HepG2 (cell line): ENCODE results near the gene INTU. TPM values are rescaled to one million over a fixed set of nuclear protein-coding genes. Genes with fewer than 3 reads are reported as not detected.

Source experiments
- ATAC-seq: fragments of 200-7000 bp; cut with Tn5 transposase; 3 replicates; pipeline ENCODE4 v1.9.1; 2020; ENCODE audit warnings: mild to moderate bottlenecking, moderate library complexity
- BruUV-seq: library from RNA; stranded (reverse); fragments of 400-500 nt; replicated peaks from 2 replicates; lab custom pipeline; 2021; lab: Mats Ljungman, UMichigan
- CTCF ChIA-PET: fragments of 300-600 bp; formaldehyde crosslinking; extraction: SDS; loops from one replicate; lab custom pipeline; 2021; ENCODE audit warnings: low total read pairs, inconsistent platforms, low intra/inter-chr PET ratio; lab: Yijun Ruan, JAX
- POLR2A ChIA-PET: fragments of 350-600 bp; sonication (Branson Sonifier 250); formaldehyde crosslinking; loops from one replicate; lab custom pipeline; 2020; ENCODE audit warnings: antibody characterized with exemption, inconsistent platforms; lab: Yijun Ruan, JAX
- DNase-seq: peaks from one replicate; pipeline ENCODE4 v3.0.0-alpha.2; 2015; ENCODE audit warnings: low spot score
- FAIRE-seq: peaks from 3 replicates; lab custom pipeline; 2011; peaks lifted over from hg19 to GRCh38; lab: Jason Lieb, UNC
- H2AFZ ChIP-seq: one replicate; pipeline ENCODE4 v1.6.1; 2011; ENCODE audit warnings: low read length, inconsistent platforms
- H3K27ac ChIP-seq: fragments of 300-600 bp; 3 replicates; pipeline ENCODE4 v1.8.0; 2011; ENCODE audit warnings: mixed run types, mild to moderate bottlenecking, mixed read lengths, low read length, inconsistent platforms; ENCODE audit not compliant: insufficient read depth; ENCODE audit errors: extremely low read length
- H3K27me3 ChIP-seq, 2 experiments: fragments of 200-600 bp in 1 of 2; 2 replicates in 1 of 2; 3 replicates in 1 of 2; pipeline versions ENCODE4 v1.6.0 to v1.8.0; 2011; ENCODE audit warnings: low read length in 2 of 2, mild to moderate bottlenecking in 2 of 2, moderate library complexity in 2 of 2, inconsistent platforms in 1 of 2; ENCODE audit not compliant: insufficient read depth in 2 of 2, control insufficient read depth in 1 of 2
- H3K36me3 ChIP-seq, 2 experiments: fragments of 200-600 bp in 1 of 2; replicated peaks in 1 of 2; 2 replicates in 1 of 2; 3 replicates in 1 of 2; pipeline versions ENCODE4 v1.5.1 to v1.8.0; 2011; ENCODE audit warnings: low read length in 2 of 2, inconsistent platforms in 1 of 2; ENCODE audit not compliant: insufficient read depth in 2 of 2, control insufficient read depth in 1 of 2
- H3K4me1 ChIP-seq: 2 replicates; pipeline ENCODE4 v1.5.1; 2012; ENCODE audit warnings: low read length, inconsistent platforms; ENCODE audit not compliant: insufficient read depth
- H3K4me2 ChIP-seq: 2 replicates; pipeline ENCODE4 v1.6.0; 2011; ENCODE audit warnings: low read depth, low read length, inconsistent platforms
- H3K4me3 ChIP-seq, 3 experiments: fragments of 200-600 bp in 1 of 3; sonication (generic), shearing (Covaris generic) in 1 of 3; replicated peaks in 1 of 3; 2 replicates each; pipeline ENCODE4 v1.5.1; 2011 to 2016; ENCODE audit warnings: low read length in 3 of 3, inconsistent platforms in 2 of 3, low read depth in 2 of 3, mild to moderate bottlenecking in 2 of 3, control low read depth in 1 of 3, mixed read lengths in 1 of 3; ENCODE audit not compliant: insufficient read depth in 1 of 3
- H3K79me2 ChIP-seq: one replicate; pipeline ENCODE4 v1.6.1; 2011; ENCODE audit warnings: low read length, inconsistent platforms; ENCODE audit not compliant: insufficient read depth
- H3K9ac ChIP-seq: 2 replicates; pipeline ENCODE4 v1.6.0; 2011; ENCODE audit warnings: mild to moderate bottlenecking, low read depth, low read length, inconsistent platforms; ENCODE audit not compliant: insufficient read depth
- H3K9me3 ChIP-seq: 2 replicates; pipeline ENCODE4 v1.5.1; 2012; ENCODE audit warnings: mild to moderate bottlenecking, low read length
- H4K20me1 ChIP-seq: 2 replicates; pipeline ENCODE4 v1.6.0; 2011; ENCODE audit warnings: inconsistent platforms, mild to moderate bottlenecking, low read length, moderate library complexity; ENCODE audit not compliant: insufficient read depth
- ATAD3A ChIP-seq: sonication (generic); formaldehyde crosslinking; IDR thresholded peaks from 2 replicates; pipeline ENCODE4 v1.4.0; 2020; ENCODE audit warnings: missing genetic modification reagents
- IRF2 ChIP-seq: IDR thresholded peaks from 2 replicates; pipeline ENCODE4 v1.6.1; 2018; ENCODE audit warnings: missing genetic modification reagents, missing compliant biosample characterization
- MAFK ChIP-seq, 2 experiments: IDR thresholded peaks in 1 of 2; conservative IDR thresholded peaks in 1 of 2; 2 replicates each; pipeline ENCODE4 v1.6.1; 2011; ENCODE audit warnings: improper control_type of control experiment in 2 of 2, low read length in 2 of 2
- SALL1 ChIP-seq: sonication (generic); formaldehyde crosslinking; IDR thresholded peaks from 2 replicates; pipeline ENCODE4 v1.8.0; 2022; ENCODE audit warnings: mild to moderate bottlenecking, missing genetic modification reagents
- ZNF260 ChIP-seq: sonication (generic); formaldehyde crosslinking; IDR thresholded peaks from 2 replicates; pipeline ENCODE4 v1.4.0; 2020; ENCODE audit warnings: missing genetic modification reagents, low read depth, mild to moderate bottlenecking, borderline replicate concordance
- ZNF652 ChIP-seq: IDR thresholded peaks from 2 replicates; pipeline ENCODE4 v1.6.1; 2016; ENCODE audit warnings: low read depth, borderline replicate concordance
- WGBS: methylation state at CpG from one replicate; pipeline ENCODE4 v1.1.6; 2017; ENCODE audit warnings: low lambda C conversion rate; 5-methylcytosine and 5-hydroxymethylcytosine counted together
- in situ Hi-C: cut with HindIII; loops from 2 replicates; pipeline ENCODE4 v1.10.0; 2017; ENCODE audit warnings: low pct_unique_long_range_greater_than_20kb; ENCODE audit not compliant: extremely low pct_ligation_motif_present
- intact Hi-C: fragments of 100-400 bp; cut with micrococcal nuclease; formaldehyde crosslinking; loops from one replicate; pipeline ENCODE4 v1.10.0; 2022; ENCODE audit not compliant: unreplicated experiment
- polyA plus RNA-seq, 8 experiments: library from polyadenylated mRNA; depleted of rRNA in 3 of 8; stranded (reverse) in 7 of 8; unstranded in 1 of 8; fragments of >200 nt; fragmentation: Illumina TruSeq in 4 of 8; extraction: Trizol in 4 of 8; gene quantifications; 2 replicates each; pipeline versions ENCODE4 v1.2.1 to v1.2.3, GENCODE V29; 2011 to 2016; ENCODE audit warnings: low read depth in 4 of 8, missing spikeins in 1 of 8, mixed read lengths in 1 of 8; ENCODE audit not compliant: insufficient read depth in 1 of 8
- total RNA-seq, 5 experiments: library from RNA; depleted of rRNA; stranded (reverse); fragments of >200 nt; fragmentation: Illumina TruSeq; extraction: Trizol; gene quantifications; 2 replicates each; pipeline ENCODE4 v1.2.3, GENCODE V29; 2016; ENCODE audit warnings: low read depth in 1 of 5
- TF ChIP-seq, protein P1 (sequence below): sonication (generic); formaldehyde crosslinking; IDR thresholded peaks from 2 replicates; pipeline ENCODE4 v1.5.1; 2020; ENCODE audit warnings: mild to moderate bottlenecking, missing genetic modification reagents
- TF ChIP-seq, protein P2 (sequence below): sonication (generic); formaldehyde crosslinking; IDR thresholded peaks from 2 replicates; pipeline ENCODE4 v1.8.1; 2023; ENCODE audit warnings: mild to moderate bottlenecking, missing genetic modification reagents

INTU gene
- total and polyA plus RNA-seq, 2 of the 13 experiments (the other 11 are each of a cell fraction or from before 2014, with no cell fraction given) = 5.3 to 6.2 TPM

DNA sequence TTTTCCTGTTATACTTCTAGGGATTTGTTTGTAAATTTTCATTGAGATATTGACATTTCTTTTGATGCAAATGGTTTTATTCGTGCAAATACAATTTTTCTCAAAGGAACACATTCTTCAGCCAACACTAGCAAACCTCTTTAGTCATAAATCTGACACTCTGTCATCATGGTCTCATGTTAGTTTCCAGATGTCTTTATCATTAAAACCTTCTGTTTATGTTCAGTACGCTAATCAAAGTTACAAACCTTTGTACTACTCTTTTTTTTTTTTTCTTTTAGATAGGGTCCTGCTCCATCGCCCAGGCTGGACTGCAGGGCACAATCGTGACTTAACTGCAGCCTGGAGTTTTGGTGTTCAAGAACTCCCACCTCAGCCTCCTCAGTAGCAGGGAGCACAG, 104.5 kb downstream of the INTU start (continued):
- TF ChIP-seq, protein P1, sequence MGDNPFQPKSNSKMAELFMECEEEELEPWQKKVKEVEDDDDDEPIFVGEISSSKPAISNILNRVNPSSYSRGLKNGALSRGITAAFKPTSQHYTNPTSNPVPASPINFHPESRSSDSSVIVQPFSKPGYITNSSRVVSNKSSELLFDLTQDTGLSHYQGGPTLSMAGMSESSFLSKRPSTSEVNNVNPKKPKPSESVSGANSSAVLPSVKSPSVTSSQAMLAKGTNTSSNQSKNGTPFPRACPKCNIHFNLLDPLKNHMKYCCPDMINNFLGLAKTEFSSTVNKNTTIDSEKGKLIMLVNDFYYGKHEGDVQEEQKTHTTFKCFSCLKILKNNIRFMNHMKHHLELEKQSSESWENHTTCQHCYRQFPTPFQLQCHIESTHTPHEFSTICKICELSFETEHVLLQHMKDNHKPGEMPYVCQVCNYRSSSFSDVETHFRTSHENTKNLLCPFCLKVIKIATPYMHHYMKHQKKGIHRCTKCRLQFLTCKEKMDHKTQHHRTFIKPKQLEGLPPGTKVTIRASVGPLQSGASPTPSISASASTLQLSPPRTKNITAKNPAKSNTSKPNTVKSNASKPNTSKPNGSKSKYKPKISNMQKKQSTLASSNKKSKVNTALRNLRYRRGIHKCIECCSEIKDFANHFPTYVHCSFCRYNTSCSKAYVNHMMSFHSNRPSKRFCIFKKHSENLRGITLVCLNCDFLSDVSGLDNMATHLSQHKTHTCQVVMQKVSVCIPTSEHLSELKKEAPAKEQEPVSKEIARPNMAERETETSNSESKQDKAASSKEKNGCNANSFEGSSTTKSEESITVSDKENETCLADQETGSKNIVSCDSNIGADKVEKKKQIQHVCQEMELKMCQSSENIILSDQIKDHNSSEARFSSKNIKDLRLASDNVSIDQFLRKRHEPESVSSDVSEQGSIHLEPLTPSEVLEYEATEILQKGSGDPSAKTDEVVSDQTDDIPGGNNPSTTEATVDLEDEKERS = no peak
- TF ChIP-seq ZNF260 (CRISPR knock-in tag) = no peak
- TF ChIP-seq, all 625 proteins: peak for 0

DNA sequence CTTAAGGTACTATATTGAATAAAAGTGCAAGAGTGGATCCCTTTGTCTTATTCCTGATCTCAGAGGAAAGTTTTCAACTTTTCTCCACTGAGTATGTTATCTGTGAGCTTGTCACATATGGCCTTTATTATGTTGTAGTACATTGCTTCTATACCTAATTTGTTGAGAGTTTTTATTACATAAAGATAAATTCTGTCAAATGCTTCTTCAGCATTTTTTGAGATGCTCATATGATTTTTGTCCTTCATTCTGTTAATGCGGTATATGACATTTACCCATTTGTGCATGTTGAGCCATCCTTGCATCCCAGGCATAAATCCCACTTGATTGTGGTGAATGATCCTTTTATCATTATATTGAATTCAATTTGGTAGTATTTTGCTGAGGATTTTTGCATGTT, 108.5 kb downstream of the INTU start:
- POLR2A ChIA-PET = no interaction called here
- FAIRE-seq = no peak
- in situ Hi-C loops = no loop called here

DNA sequence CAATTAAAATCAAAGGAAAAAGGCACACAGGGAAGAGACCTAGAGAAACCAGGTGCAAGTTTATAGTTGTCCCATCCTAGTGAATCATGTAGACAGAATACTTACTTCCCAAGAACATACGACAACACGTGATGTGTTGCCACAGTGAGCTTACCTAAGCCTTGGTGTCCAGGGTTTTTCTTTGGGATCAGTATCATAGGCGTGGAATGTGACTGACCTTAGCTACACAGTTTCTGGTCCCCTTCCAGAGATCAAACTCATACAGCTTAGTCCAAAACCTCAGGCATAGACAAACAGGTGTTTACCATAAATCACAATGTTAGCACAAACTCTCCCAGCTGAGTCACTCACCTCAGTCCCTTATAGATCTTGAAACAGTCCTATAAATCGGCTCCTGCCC, 115.1 kb downstream of the INTU start:
- intact Hi-C loops = no loop called here
- 7% methylated on average over 3 of the region's 4 CpGs for WGBS

More for the DNA sequence above, 108.5 kb downstream of the INTU start:
- DNase-seq (no peak), ATAC-seq (no peak)
- TF ChIP-seq MAFK (conservative IDR thresholded peaks at IDR 0.05 in 1 of 2, IDR thresholded peaks at IDR 0.05 in 1 of 2; ENCODE audit: low read length in 2 of 2) (peak in 1 of 2 experiments; percentile 46; a peak in 1 of 4 replicates), ATAD3A (CRISPR knock-in tag) (no peak)
- BruUV-seq = no TSS peak
- Histone ChIP-seq H3K79me2 (no peaks in the 10 kb centered on the region), H3K36me3 (no peaks in the 10 kb centered on the region), H3K27me3 (no peaks in the 10 kb centered on the region; a peak in 1 of 5 replicates), H3K4me3 (no peak overlapping the region), H3K9me3 (no peaks in the 10 kb centered on the region), H3K4me1 (no peaks in the 10 kb centered on the region), H2AFZ (no peak overlapping the region), H3K27ac (no peak overlapping the region), H3K9ac (no peak overlapping the region), H3K4me2 (no peak overlapping the region), H4K20me1 (no peaks in the 10 kb centered on the region)
- CTCF ChIA-PET = no interaction called here
- WGBS = 49% methylated on average over 1 of the region's 1 CpG
- intact Hi-C loops = no loop called here

More for the DNA sequence above, 115.1 kb downstream of the INTU start:
- H3K9me3 ChIP-seq = peaks cover 20% of the 10 kb centered on the region
- TF ChIP-seq SALL1 (CRISPR knock-in tag) (no peak), IRF2 (no peak), ZNF652 (CRISPR knock-in tag) (no peak)
- TF ChIP-seq, protein P2, sequence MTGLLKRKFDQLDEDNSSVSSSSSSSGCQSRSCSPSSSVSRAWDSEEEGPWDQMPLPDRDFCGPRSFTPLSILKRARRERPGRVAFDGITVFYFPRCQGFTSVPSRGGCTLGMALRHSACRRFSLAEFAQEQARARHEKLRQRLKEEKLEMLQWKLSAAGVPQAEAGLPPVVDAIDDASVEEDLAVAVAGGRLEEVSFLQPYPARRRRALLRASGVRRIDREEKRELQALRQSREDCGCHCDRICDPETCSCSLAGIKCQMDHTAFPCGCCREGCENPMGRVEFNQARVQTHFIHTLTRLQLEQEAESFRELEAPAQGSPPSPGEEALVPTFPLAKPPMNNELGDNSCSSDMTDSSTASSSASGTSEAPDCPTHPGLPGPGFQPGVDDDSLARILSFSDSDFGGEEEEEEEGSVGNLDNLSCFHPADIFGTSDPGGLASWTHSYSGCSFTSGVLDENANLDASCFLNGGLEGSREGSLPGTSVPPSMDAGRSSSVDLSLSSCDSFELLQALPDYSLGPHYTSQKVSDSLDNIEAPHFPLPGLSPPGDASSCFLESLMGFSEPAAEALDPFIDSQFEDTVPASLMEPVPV (CRISPR knock-in tag) = no peak
- TF ChIP-seq, all 625 proteins: peak for 0
- no peaks in the 10 kb centered on the region for H4K20me1 ChIP-seq
- H2AFZ ChIP-seq = no peak overlapping the region
- no peaks in the 10 kb centered on the region for H3K36me3 ChIP-seq
- no peaks in the 10 kb centered on the region for H3K27me3 ChIP-seq
- ChIA-PET POLR2A (no interaction called here), CTCF (no interaction called here)
- ATAC-seq (no peak), FAIRE-seq (no peak), DNase-seq (no peak)
- in situ Hi-C loops = no loop called here
- H3K9ac ChIP-seq = no peak overlapping the region
- no peak overlapping the region for H3K4me3 ChIP-seq
- no peaks in the 10 kb centered on the region for H3K4me1 ChIP-seq
- H3K4me2 ChIP-seq = no peak overlapping the region
- no TSS peak for BruUV-seq
- no peaks in the 10 kb centered on the region for H3K79me2 ChIP-seq
- no peak overlapping the region for H3K27ac ChIP-seq
